HUDEP-2 (cell line): ENCODE results near the gene TAF1A.
"Not testable (repeated sequence)": the region's sequence is repeated elsewhere in the genome, so short reads cannot be mapped to it uniquely, and the experiment has no call there.

Experiments
- DNase-seq, 76 experiments: peaks; one replicate each; lab custom pipeline; 2025; ENCODE audit not compliant: unreplicated experiment in 76 of 76; lab: John Stamatoyannopoulos, UW

The TAF1A gene

DNA sequence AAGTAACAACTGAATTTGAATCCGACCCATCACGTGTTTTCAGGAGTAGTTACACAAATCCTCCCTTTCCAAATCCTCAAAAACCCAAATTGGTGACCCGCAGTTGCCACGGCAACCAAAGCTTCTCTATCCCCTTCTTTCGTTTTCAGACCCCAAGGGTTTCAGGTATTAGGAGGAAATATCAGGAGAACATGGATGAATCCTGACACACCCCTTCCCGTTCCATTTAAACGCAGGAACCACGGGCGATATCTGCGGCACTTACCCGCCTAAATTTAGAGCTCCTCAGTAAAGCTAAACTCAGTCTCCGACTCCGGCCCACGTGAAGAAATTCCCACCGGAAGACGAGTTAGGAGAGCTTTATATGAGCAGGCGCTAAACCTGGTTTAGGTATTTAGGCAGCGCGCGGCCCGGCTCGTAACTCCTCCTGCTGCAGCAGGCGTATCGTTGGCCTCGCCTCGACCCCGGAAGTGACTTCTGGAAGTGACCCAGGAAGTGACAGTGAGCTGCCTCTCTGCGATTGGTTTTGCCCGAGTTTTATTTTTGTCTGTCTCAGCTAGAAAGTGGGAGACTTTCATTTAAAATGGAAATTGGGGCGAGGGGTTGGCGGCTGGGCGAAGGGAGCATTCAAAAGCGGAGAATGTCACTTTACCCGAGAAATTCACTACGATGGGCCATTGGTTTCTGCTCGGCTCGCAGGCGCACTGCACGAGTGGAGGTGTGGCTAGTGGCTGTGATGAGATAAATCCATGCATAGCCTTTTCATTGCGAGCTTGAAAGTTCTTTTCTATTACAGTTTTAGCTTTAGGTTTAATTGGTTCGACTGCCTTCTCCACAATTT lies at the start of gene TAF1A:
Gene TAF1A (minus strand): TSS at position 472 of the 841 bp plus-strand sequence.
- peak in 75 of 76 experiments; percentile 2 to 84 (median 67) for DNase-seq

DNA sequence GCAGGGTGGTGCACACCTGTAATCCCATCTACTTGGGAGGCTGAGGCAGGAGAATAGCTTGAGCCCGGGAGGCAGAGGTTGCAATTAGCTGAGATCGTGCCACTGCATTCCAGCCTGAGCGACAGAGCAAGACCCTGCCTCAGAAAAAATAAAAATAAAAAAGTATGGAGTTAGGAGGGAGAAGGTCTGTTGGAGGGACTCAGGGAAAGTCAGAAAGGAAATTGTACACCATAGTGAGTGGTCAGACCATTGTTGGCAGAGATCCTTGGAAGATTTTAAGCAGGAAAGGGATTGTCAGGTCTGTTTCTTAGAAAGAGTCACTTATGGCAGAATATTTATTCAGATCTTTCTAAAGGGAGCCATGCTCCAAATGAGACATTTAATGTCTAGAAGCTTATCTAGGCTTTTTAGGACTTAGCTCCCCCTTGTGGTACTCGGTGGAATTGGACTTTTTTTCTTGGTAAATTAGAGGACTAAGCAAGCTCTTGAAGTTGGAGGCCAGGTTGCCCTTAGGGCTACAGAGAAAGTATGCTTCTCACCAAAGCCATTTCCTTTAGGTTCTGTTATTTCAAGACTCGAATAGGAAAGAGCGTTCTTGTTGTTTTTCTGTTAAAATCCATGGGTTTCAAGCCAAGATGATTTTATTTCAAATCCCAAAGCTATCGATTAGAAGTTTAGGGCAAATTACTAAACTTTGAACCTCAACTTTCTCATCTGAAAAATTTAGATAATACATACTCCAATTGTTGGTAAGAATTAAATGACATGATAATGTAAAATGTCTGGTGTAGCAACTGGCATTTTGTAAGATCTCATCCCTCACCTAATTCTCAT lies 44.7 kb upstream of the TAF1A start:
- DNase-seq: peak in 59 of 76 experiments; percentile 1 to 83 (median 55)

DNA sequence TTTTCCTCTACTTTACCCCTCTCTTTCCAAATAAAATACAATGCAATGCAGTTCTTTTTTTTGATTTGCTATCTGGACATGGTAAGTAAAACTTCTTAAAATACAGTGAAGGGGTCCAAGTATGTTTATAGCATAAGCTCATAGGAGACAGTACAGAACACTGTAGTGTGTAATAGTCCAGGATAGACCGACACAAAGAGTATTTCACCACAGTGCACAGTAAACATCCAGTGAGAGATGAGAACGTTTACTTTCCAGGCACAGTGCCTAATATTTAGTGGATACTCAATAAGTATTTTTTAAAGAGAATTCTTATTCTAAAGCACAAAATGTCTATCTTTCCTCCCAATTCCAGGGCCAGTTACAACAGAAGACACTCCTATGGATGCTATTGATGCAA lies 43.0 kb upstream of the TAF1A start:
- no peak for DNase-seq

DNA sequence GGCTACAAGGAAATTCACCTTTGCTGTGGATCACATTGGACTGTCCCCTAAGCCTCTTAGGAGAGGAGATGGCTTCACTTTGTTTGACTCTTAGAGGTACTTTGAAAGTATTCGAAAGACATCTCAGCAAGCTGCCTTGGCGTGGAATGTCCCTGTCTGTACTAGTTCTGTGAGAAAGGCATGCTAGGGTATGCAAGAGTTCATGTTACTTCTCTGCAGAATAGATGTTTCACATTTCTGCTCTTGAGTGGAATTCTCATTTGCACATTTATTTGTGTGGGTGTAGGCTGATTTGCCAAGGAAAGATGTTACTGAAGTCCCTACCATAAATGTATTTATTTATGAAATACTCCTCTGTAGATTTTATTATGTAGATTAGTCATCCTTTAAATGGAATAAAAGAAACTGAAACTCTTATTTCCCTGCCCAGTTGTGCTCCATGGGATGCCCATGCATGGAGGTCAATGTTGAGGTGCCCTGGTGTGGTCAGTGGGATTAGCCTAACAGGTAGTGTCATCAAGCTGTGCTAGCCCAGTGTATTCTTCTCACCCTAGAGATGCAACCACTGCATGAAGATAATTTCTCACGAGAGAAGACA lies 42.0 kb upstream of the TAF1A start:
- no peak for DNase-seq

DNA sequence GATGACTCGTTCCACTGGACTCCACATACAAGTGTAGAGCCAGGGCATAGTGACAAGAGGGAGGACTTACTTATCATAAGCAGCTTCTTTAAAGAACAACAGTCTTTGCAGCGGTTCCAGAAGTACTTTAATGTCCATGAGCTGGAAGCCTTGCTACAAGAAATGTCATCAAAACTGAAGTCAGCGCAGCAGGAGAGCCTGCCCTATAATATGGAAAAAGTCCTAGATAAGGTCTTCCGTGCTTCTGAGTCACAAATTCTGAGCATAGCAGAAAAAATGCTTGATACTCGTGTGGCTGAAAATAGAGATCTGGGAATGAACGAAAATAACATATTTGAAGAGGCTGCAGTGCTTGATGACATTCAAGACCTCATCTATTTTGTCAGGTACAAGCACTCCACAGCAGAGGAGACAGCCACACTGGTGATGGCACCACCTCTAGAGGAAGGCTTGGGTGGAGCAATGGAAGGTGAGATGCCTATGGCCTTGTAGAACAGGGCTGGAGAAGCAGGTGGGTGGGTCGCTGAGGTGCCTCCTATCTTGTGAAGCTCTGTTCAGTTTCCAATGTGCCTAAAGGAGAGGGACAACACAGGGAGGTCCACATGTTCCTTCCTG lies 40.3 kb upstream of the TAF1A start:
- no peak for DNase-seq

DNA sequence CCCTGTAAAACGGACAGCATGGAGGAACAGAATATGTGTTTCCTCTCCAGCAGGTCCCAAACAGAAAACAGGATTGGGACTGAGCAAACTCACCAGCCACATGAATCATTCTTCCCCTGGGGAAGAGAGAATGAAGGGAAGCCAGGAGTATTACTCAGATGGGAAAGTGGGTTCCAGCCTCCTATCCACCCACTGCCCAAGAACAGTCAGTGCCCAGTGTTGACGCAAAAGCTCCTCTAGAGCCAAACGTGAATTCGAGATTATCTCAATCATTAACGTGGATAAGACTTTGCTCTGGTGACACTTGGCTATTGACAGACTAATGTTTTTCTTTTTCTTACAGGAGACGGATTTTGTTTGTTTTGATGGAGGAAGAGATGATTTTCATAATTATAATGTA lies 37.5 kb upstream of the TAF1A start:
- no peak for DNase-seq

DNA sequence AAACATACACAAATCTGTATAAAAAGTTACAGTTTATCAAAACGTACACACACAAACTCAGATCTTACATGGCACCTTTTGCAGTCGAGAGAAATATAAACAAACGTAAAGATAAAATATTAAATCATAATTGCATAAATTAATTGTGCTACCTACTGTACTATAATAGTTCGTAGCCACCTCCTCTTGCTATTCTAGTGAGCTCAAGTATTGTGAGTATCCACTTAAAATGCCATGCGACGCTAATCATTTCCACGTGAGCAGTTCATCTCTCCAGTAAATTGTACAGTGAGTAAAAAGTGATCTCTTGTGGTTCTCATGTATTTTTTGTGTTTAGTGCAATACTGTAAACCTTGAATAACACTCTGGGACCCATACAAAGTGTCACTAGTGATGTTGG lies 34.5 kb upstream of the TAF1A start:
- no peak for DNase-seq

DNA sequence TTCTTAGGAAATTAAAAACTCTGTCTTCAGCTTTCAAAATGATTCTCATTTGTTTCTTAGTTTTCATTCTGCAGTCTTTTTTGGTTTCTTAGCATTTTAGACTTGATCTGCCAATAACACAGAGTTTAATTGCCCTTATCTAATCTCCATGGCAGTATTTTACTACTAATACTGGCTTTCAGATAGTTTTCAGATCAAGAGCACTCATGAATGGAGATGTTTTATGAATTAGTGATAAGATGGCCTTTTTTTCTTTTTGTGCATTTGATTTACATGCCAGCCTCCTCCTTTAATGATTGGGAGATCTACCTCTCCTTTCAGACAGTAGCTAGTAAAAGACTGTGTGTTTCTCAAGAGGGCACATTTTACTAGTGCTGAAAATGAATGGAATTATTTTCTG lies 33.7 kb upstream of the TAF1A start:
- DNase-seq: no peak

DNA sequence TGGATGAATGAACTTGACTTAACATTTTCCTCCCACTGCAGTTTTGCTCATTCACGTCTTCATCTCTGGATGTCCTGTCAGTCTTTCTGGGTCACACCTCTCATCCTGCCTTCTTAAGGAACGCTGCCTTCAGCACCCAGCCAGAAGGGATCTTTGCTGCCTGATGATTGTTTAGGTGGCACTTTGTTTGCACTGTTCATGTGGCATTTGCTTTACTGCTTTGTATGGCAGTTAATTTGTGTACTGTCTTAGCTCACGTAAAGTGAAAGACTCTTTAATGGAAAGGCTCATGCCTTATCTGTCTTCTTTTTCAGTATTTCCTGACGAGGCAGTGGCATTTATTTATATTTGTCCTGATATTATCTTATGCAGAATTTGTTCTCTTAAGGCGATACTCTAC lies 33.0 kb upstream of the TAF1A start:
- no peak for DNase-seq

DNA sequence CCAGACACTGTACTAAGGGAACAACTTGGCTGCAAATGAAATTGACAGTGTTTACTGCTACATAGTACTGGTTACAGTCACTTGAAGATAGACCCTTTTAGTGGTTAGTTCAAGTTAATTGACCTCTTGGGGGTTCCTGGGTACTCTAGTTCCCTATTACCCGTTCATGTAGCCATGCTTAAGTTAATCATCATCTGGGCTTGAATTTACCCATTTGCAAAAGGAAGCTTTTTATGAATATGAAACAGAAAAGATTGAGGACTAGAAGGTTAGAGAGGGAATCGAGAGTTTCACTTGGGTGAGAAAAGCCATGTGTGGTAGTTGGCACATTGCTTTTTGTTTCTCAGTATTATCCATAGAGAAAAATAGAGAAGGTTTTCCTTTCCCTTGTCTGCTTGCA lies 30.8 kb upstream of the TAF1A start:
- DNase-seq: no peak

DNA sequence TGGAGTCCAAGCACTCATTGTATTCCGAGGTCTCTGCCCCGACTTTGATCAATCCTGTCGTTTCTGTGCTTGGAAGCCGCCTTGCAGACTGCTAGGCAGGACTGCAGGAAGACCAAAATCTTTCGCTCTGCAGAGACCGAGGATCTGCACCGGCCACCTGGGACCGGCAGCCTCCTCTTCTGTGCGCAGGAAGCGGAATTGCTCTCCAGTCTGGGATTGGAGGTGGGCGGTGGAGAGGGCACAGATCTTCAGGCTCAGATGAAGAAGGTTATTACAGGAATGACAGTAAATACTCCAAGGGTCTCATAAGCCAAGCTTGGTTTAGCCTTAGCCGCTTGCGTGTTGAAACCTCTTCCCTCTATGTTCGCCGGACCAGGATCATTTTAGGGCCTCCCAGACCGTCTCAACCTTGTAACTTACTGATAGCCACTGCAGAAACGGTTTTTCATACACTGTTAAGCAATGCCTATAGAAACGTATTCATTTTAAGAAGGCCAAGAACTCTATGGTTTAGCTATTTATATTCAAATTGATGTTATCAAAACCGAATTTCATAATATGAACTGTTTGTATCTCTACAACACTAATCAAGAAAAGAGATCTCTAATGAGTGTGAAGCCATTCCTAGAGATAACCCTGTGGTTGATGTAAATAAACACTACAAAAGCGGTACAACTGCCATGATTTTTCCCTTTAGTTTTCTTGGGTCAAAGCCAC lies 29.3 kb upstream of the TAF1A start:
- peak in 19 of 76 experiments; percentile 1 to 33 (median 10) for DNase-seq

DNA sequence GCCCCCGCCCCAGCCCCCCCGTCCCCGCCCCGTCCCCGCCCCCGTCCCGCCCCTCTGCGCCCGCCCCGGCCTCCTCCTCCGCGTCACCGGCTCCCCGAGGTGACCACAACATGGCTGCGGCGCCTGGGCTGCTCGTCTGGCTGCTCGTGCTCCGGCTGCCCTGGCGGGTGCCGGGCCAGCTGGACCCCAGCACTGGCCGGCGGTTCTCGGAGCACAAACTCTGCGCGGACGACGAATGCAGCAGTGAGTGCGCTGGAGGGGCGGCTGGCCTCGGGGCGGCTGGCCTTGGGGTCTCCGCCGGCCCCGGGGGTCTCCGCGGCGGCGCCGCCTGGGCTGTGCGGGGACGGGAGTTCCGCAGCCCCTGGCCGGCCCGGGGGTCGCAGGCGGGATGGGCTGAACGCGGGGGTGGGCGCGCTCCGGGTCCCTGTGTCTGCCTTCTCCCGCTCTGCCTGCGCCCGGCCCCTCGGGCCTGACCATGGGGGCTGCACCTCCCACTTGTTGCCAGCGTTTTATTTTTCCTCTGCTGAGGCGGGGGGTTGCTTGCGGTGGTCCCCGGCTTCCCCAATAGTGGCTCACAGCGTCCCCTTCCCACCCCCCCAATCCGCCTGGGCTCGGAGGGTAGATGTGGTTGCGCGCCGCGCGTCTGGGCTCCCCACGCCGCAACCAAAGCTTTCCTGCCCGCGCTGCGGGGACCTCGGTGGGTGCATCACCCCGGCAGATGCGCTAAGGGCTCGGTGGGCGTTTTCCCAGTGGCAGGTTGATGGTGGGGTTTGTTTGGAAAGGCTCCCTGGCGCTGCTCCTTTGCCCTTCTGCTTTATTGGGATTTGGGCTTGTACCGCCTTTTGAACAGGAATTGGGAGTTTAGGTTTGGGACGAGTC lies 28.5 kb upstream of the TAF1A start, which contains the start of gene MIA3:
Gene MIA3 (plus strand): TSS at position 97 of the 879 bp plus-strand sequence. CDS start 14 bp downstream, at position 111.
- peak in 39 of 76 experiments; percentile 33 to 90 (median 68) for DNase-seq

DNA sequence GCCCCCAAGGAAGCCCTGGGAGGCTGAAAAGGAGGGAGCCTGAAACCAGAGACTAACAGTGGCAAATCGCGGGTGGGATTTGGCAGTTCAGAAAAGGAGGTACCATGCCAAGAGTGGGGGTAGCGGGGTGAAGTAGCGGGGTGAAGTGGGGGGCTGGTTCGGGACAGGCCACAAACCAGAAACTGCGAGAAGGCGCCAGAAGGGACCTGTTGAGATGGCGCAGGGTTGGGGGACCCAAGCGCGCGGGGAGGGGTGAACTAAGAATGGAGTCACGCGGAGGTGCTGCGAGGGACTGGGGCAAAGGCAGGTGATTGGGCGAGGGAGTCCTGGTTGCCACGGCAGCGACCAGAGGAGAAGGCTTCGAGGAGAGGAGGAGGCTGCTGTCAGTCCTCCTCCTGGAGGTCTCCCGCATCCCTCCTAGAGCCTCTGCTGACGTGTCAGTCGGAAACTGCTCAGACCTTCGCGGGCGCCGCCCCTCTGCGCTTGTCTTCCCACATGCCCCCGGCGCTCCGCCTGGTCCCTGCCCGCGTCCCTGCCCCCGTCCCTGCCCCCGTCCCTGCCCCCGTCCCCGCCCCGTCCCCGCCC lies 27.7 kb upstream of the TAF1A start:
- DNase-seq: peak in 72 of 76 experiments; percentile 18 to 90 (median 77)

DNA sequence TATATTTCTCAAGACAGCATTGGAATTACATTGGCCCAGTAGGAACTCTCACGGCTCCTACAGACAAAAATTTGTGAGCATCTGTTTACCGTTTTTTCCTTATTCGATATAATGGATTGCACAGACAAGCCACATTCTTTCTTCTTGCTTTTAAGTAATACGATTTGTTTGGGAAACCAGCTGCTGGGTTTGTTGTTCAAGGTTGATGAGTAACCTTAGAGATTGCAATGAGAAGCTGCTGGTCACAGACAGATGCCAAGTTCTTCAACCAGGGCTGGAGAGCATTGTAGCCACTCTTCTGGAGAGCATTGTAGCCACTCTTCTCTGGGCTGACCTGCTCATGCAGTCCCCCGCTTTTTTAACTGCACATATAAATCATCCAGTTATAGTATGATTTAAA lies 26.8 kb upstream of the TAF1A start:
- DNase-seq: no peak

DNA sequence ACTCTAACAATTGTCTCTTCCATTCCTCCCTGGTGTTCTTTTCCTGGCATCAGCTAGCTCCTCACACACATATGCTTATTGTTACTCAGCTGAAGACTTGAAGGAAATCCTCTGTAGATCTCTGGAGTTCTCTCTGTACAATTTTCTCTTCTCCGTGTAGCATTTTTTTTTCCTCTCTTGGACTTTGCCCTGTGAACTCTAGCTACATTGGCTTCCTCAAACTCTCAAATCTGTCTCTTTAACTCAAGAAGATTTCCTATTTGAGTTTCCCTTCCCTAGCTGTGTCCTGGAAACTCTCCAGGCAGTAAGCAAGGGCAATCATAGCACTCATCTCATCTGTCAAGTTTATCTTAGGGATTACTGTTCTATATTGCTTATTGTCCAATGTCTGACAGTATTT lies 23.9 kb upstream of the TAF1A start:
- no peak for DNase-seq

DNA sequence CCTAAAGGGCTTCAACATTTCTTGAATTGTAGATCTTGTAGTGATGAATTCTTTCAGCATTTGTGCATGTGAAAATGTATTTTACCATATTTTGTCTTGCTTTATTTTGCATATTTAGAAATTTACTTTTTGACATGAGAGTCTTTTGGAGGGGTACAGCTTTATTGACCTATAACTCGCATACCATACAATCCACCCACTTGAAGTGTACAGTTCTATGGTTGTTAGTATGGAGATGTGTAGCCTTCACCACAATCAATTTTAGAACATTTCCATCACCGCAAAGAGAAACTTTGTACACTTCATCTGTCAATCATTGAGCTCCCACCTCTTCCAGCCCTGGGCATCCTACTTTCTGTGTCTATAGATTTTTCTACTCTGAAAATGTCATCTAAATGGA lies 21.0 kb upstream of the TAF1A start:
- DNase-seq: no peak

DNA sequence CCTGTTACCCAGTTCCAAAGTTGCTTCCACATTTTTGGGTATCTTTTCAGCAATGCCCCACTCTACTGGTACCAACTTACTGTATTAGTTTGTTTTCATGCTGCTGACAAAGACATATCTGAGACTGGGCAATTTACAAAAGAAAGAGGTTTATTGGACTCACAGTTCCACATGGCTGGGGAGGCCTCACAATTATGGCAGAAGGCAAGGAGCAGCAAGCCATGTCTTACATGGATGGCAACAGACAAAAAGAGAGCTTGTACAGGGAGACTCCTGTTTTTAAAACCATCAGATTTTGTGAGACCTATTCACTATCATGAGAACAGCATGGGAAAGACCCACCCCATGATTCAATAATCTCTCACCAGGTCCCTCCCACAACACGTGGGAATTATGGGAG lies 19.4 kb upstream of the TAF1A start:
- DNase-seq: not testable (repeated sequence)

DNA sequence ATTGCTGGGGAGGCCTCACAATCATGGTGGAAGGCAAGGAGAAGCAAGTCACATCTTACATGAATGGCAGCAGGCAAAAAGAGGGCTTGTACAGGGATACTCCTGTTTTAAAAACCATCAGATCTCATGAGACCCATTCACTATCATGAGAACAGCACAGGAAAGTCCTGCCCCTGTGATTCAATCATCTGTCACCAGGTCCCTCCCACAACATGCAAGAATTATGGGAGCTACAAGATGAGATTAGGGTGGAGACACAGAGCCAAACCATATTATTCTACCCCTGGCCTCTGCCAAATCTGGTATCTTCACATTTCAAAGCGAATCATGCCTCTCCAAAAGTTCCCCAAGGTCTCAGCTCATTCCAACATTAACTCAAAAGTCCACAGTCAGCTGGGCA lies 17.0 kb upstream of the TAF1A start:
- DNase-seq: no peak

DNA sequence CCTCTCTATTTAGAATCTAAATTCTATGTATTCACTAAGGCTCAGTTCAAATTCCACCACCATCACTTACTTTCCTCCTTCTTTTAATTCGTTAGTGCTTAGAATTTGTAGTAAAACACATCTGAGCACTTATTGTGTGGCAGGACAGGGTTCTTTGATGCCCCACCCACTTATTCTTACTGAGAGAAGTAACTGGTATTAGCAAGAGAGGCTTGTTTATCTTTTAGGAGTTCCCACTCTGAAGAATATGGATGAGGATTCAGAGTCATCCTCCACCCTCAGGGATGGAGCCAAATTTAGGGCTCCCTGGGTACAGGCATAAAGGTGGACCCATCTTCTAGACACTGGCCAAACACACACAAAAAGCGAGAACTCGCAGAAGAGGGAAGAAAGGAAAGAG lies 11.5 kb upstream of the TAF1A start:
- DNase-seq: no peak
